K562 treated with DMSO at 1 percent for 24 hours (cell line): ENCODE results near the gene ABCD2. TPM values are rescaled to one million over a fixed set of nuclear protein-coding genes. Genes with fewer than 3 reads are reported as not detected.

ENCODE experiments used
- total RNA-seq: library from RNA; unstranded; fragments of 300-600 nt; gene quantifications from 2 replicates; pipeline ENCODE4 v1.2.3, GENCODE V29; 2022; ENCODE audit warnings: low read depth; ENCODE audit not compliant: insufficient read depth

Gene ABCD2
- 0.17 and 0.19 TPM in 2 replicates for total RNA-seq

DNA sequence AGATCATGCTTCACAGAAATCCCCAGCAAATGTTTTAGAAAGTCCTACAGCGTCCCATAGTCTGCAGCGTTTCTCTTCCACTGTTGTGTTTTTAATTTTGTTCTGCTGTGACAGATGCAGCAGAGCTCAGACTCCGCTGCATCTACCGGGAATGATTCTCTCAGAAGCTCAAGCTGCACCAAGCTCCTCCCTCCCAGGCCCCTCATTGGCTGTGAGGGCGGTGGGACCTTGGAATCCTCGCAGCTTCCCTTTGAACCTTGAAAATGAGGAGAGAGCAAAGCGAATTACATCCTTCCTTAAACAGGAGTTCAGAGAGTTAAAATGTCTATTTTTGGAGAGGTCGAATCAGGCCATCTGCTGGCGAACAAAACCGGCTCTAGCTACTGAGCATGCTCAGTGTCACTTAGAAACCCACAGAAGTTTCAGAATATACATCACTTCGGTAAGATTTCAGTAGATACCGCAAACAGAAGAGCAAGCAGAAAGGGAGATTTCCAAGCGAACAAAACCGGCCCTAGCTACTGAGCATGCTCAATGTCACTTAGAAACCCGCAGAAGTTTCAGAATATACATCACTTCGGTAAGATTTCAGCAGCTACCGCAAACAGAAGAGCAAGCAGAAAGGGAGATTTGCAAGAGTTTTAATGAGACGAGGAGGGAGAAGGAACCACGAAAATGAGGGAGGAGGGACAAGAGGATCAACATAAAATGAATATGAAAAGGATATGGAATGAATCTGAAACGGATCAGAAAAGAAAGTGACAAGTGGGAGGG is at the start of gene ABCD2:
Gene ABCD2 (minus strand): TSS at position 144 of the 774 bp plus-strand sequence. CDS start 188 bp downstream, outside the sequence.

Other genes starting within 250 kb of the ABCD2 start
- 12.9 and 14.0 TPM in 2 replicates for gene KIF21A, start 176.7 kb downstream of the ABCD2 start, total RNA-seq